WI38 (cell line): ENCODE results near the gene ASB8.

Experiments used
- H3K4me3 ChIP-seq: 2 replicates; pipeline ENCODE4 v1.5.1; 2011; ENCODE audit warnings: low read depth, mild to moderate bottlenecking, control low read depth, low read length
- CTCF ChIP-seq: IDR thresholded peaks from 2 replicates; pipeline ENCODE4 v1.5.1; 2012; ENCODE audit warnings: low read depth, mild to moderate bottlenecking, control low read depth, low read length

Gene ASB8

GRCh38 chr12:48198672-48198971, 41.3 kb upstream of the ASB8 start:
- H3K4me3 ChIP-seq = peak overlapping the region; percentile 51
- TF ChIP-seq CTCF = no peak

GRCh38 chr12:48197971-48198671, 40.8 kb upstream of the ASB8 start:
- H3K4me3 ChIP-seq = peak overlapping the region; percentile 51
- TF ChIP-seq CTCF = no peak

GRCh38 chr12:48197549-48197970, 40.2 kb upstream of the ASB8 start:
- peak overlapping the region; percentile 51 for H3K4me3 ChIP-seq
- no peak for TF ChIP-seq CTCF

- no peak for TF ChIP-seq CTCF
- no peak overlapping the region for H3K4me3 ChIP-seq
Observed at GRCh38 chr12:48194799-48195201, 37.5 kb upstream of the ASB8 start.

- TF ChIP-seq CTCF = no peak
- no peak overlapping the region for H3K4me3 ChIP-seq
Observed at GRCh38 chr12:48193623-48194022, 36.3 kb upstream of the ASB8 start.

GRCh38 chr12:48192861-48193260, 35.5 kb upstream of the ASB8 start:
- TF ChIP-seq CTCF = no peak
- no peak overlapping the region for H3K4me3 ChIP-seq

GRCh38 chr12:48191096-48191495, 33.8 kb upstream of the ASB8 start:
- H3K4me3 ChIP-seq = no peak overlapping the region
- no peak for TF ChIP-seq CTCF
